ENCODE measurements around the gene GDF7. TPM values are rescaled to one million over a fixed set of nuclear protein-coding genes. Genes with fewer than 3 reads are reported as not detected.
A peak's percentile ranks its signal among the peaks of the same experiment; 100 is the strongest.

Gene GDF7
- total RNA-seq, 6 donors from 2014 or later: under 0.01 to 1.8 (median 0.44) TPM

- Histone ChIP-seq H3K4me3 (peak overlapping the region in 3 of 4 donors; percentile 42 to 52 (median 51)), H3K27ac (no peak overlapping the region), H3K4me1 (peaks cover 30 to 66% (median 36%) of the 10 kb centered on the region in 4 donors), H3K9me3 (peaks cover 0 to 8% (median 0%) of the 10 kb centered on the region in 4 donors), H3K27me3 (peaks cover 0 to 74% (median 44%) of the 10 kb centered on the region in 4 donors), H3K36me3 (no peaks in the 10 kb centered on the region)
- ATAC-seq (ENCODE audit: low FRiP score in 2 of 2) (peak in 1 of 2 donors; percentile 47), DNase-seq (peak in 1 of 2 donors; percentile 84)
- 9 to 49% methylated on average over 11 to 17 of the region's 39 CpGs for WGBS, 2 donors
- TF ChIP-seq POLR2AphosphoS5 (IDR thresholded peaks at IDR 0.05) (no peak), EP300 (IDR thresholded peaks at IDR 0.05) (no peak), POLR2A (IDR thresholded peaks at IDR 0.05) (no peak)
Observed at GRCh38 chr2:20667531-20668401, 822 bp downstream of the GDF7 start.

GRCh38 chr2:20668451-20668850 is 1.5 kb downstream of the GDF7 start:
- 81 to 92% methylated on average over 4 to 6 of the region's 6 CpGs for WGBS, 2 donors
- H3K4me3 ChIP-seq: no peak overlapping the region
- no peak for TF ChIP-seq POLR2AphosphoS5 (IDR thresholded peaks at IDR 0.05)
- no peak for TF ChIP-seq CTCF (IDR thresholded peaks at IDR 0.05)
- no peak for TF ChIP-seq POLR2A (IDR thresholded peaks at IDR 0.05)
- ATAC-seq (ENCODE audit: low FRiP score in 2 of 2) (no peak), DNase-seq (no peak)
- peaks cover 0 to 75% (median 44%) of the 10 kb centered on the region in 4 donors for H3K27me3 ChIP-seq
- H3K4me1 ChIP-seq: peaks cover 30 to 66% (median 36%) of the 10 kb centered on the region in 4 donors
- H3K36me3 ChIP-seq: no peaks in the 10 kb centered on the region
- no peak overlapping the region for H3K27ac ChIP-seq
- H3K9me3 ChIP-seq: peaks cover 0 to 8% (median 0%) of the 10 kb centered on the region in 4 donors

DNA sequence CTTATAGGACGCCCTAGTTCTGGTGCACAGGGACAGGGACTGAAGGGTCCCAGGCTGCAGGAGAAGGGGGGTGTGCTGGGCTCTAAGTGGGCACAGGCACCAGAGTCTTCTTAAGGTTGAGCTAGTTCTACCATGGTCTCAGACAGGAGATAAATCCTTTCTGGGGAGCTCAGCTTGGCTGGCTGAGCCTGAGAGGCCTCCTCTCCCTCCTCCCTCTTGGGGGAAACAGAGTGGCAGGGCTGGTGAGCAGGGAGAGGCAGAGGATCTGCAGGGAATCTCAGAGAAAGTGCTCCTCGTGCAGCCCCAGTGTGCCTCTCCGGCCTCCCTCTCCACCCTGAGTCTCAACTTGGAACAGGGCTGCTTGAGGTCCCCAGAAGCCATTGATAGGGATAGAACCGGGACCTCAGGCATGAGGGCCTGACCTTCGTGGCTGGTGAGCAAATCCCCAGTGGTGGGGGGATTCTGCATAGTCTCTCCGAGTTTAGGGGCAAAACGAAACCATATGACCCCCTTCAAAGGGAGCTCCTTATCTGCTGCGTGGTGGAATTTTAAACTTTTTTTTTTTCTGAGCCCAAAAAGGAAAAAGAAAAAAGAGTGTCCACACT is 2.0 kb downstream of the GDF7 start:
- ATAC-seq (ENCODE audit: low FRiP score in 2 of 2): no peak
- peaks cover 30 to 66% (median 36%) of the 10 kb centered on the region in 4 donors for H3K4me1 ChIP-seq

DNA sequence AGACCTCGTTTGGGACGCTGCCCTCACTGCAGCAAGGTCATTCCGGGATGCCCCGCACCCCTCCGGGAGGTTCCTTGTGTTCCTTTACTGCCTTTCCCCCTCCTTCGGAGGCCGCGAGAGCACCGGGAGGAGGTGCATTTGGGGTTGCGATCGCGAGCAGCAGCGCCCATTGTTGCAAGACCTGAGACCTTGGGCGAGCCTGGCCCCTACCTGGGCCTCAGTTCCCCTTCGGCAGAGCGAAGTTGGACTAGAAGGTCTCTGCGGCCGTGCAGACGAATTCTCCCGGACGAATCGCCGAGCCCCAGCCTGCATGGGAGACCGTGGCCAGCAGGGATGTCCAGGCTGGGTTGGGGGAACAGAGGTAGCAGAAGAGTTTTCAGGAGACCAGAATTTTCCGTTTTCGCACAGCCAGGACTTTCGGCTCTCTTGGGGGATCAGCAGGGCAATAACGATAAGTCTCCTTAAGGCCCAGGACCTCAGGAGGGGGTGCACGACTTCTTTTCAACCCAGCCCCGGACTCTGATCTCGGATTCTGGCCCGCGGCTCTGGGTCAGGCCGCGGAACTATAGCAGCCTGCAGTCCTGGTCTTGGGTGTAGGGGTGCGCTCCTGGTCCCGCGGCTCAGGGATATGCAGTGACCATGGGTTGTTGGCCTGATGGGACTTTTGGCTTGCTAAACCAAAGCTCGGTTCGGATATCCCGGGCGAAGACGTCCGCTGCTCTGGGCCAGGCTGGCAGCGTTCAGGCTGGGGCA is 2.8 kb downstream of the GDF7 start:
- TF ChIP-seq POLR2AphosphoS5 (IDR thresholded peaks at IDR 0.05) (no peak), CTCF (IDR thresholded peaks at IDR 0.05) (no peak), POLR2A (IDR thresholded peaks at IDR 0.05) (no peak), EP300 (IDR thresholded peaks at IDR 0.05) (no peak)
- Histone ChIP-seq H3K27ac (no peak overlapping the region), H3K4me1 (peaks cover 30 to 66% (median 36%) of the 10 kb centered on the region in 4 donors), H3K36me3 (no peaks in the 10 kb centered on the region), H3K27me3 (peaks cover 0 to 68% (median 41%) of the 10 kb centered on the region in 4 donors), H3K4me3 (no peak overlapping the region), H3K9me3 (peaks cover 0 to 8% (median 0%) of the 10 kb centered on the region in 4 donors)
- ATAC-seq (ENCODE audit: low FRiP score in 2 of 2) (no peak), DNase-seq (peak in 1 of 2 donors; percentile 63)
- 52 to 55% methylated on average over 16 to 45 of the region's 45 CpGs for WGBS, 2 donors

More for the DNA sequence above, 2.0 kb downstream of the GDF7 start:
- WGBS, 2 donors: 71 to 72% methylated on average over 5 to 7 of the region's 8 CpGs
- Histone ChIP-seq H3K27me3 (peaks cover 0 to 75% (median 45%) of the 10 kb centered on the region in 4 donors), H3K36me3 (no peaks in the 10 kb centered on the region), H3K4me3 (no peak overlapping the region), H3K9me3 (peaks cover 0 to 8% (median 0%) of the 10 kb centered on the region in 4 donors), H3K27ac (no peak overlapping the region)
- no peak for TF ChIP-seq EP300 (IDR thresholded peaks at IDR 0.05)
- no peak for TF ChIP-seq POLR2AphosphoS5 (IDR thresholded peaks at IDR 0.05)
- no peak for TF ChIP-seq CTCF (IDR thresholded peaks at IDR 0.05)
- TF ChIP-seq POLR2A (IDR thresholded peaks at IDR 0.05): no peak
- no peak for DNase-seq

Measured in upper lobe of left lung (tissue), 6 donors.